Astrocyte of the cerebellum (primary cell): ENCODE measurements around the gene ACER3.

ENCODE experiments used
- DNase-seq: peaks from one replicate; pipeline ENCODE4 v3.0.0-alpha.2; 2011; ENCODE audit warnings: low read depth
- H3K4me3 ChIP-seq: 2 replicates; pipeline ENCODE4 v1.5.1; 2011; ENCODE audit warnings: mild to moderate bottlenecking, low read depth, low read length, moderate library complexity
- in situ Hi-C: cut with HindIII; loops from 2 replicates; pipeline ENCODE4 v1.10.0; 2017; ENCODE audit warnings: low sequenced_read_pairs
- TF ChIP-seq, protein P1 (sequence below): IDR thresholded peaks from 2 replicates; pipeline ENCODE4 v1.5.1; 2012; ENCODE audit warnings: low read length, low read depth, moderate library complexity, mild to moderate bottlenecking; ENCODE audit errors: missing control alignments

Gene ACER3

DNA sequence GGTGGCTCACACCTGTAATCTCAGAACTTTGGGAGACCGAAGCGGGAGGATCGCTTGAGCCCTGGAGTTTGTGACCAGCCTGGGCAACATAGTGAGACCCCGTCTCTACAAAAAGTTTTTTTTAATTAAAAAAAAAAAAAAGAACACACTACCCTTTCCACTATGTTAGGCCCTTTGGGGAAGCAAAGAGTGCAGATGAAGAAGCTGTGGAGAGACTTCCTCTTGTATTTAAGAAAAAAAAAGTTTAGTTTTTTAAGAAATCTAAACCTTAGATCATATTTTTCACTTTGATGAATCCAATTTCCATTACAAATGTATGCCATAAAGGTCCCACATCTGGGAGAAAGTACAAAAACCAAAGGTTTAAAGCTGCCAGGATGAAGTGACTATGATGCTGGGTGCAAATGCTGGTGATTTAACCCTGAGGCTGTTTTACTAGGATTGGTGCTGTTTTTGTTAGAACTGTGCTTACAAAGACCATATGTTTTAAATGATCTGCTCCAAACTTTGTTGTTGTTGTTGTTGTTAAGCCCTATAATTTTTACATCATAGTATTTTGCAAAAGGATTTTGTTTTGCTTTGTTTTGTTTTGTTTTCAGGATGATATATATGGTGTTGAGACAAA is 28.9 kb upstream of the ACER3 start:
- TF ChIP-seq, protein P1, sequence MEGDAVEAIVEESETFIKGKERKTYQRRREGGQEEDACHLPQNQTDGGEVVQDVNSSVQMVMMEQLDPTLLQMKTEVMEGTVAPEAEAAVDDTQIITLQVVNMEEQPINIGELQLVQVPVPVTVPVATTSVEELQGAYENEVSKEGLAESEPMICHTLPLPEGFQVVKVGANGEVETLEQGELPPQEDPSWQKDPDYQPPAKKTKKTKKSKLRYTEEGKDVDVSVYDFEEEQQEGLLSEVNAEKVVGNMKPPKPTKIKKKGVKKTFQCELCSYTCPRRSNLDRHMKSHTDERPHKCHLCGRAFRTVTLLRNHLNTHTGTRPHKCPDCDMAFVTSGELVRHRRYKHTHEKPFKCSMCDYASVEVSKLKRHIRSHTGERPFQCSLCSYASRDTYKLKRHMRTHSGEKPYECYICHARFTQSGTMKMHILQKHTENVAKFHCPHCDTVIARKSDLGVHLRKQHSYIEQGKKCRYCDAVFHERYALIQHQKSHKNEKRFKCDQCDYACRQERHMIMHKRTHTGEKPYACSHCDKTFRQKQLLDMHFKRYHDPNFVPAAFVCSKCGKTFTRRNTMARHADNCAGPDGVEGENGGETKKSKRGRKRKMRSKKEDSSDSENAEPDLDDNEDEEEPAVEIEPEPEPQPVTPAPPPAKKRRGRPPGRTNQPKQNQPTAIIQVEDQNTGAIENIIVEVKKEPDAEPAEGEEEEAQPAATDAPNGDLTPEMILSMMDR = no peak
- in situ Hi-C loops = no loop called here
- no peak for DNase-seq
- no peak overlapping the region for H3K4me3 ChIP-seq

DNA sequence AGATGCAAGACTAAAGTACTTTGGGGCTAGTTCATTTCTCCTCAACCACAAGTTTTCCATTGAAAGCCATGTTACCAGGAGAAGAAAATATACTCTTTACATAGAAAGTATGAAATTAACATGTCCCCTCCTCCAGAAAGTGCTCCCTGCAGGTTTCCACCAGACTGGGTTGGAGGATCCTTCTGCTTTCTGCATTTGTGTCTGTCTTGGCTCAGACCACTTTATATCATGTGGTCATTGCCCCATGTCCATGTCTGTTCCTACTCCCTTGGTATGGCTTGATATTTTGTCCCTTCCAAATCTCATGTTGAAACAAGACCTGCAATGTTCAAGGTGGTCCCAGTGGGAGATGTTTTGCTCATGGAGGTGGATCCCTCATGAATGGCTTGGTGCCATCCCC is 28.4 kb upstream of the ACER3 start:
- TF ChIP-seq, protein P1 = no peak
- no peak for DNase-seq
- in situ Hi-C loops = no loop called here
- H3K4me3 ChIP-seq = no peak overlapping the region

DNA sequence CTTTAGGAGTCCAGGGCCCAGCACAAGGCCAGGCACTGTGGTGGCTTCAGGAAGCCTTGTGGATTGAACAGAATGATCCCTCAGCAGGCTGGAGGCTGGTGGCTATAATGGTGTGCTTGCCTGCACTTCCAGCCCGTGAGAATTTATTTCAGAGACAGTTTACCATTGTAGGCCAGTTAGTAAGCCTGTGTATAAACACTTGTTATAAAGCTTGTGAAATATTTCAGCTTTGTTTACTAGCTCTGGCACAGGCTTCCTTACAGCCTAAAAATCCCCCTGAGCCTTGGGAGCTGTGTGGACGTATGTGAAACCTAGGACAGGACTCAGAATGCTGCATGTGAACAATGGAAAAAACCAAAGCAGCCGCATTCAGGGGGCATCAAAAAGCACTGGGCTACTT is 26.6 kb upstream of the ACER3 start:
- no peak for DNase-seq
- no peak overlapping the region for H3K4me3 ChIP-seq
- TF ChIP-seq, protein P1 = no peak
- in situ Hi-C loops = no loop called here

DNA sequence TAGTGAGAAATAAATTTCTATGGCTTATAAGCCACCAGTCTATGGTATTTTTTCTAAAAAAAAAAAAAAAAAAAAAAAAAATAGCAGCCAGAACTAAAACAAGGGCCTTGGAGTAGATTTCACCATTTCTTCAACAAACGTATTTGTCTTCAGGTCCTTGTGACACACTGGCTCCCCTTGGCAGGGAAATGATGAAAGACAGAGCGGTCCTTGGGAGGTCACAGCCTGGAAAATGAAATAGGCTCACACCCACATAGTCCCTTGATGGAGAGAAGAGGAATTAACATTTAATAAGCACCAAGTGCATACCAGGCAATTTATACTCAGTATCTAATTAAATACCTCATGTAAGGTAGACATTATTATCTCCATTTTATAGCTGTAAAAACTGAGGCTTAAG is 25.7 kb upstream of the ACER3 start:
- TF ChIP-seq, protein P1 = no peak
- no peak overlapping the region for H3K4me3 ChIP-seq
- in situ Hi-C loops = loop anchor here (5.0 kb wide), 1 partner anchor 38 kb away; no protein-coding TSS in a partner anchor
- DNase-seq = no peak

DNA sequence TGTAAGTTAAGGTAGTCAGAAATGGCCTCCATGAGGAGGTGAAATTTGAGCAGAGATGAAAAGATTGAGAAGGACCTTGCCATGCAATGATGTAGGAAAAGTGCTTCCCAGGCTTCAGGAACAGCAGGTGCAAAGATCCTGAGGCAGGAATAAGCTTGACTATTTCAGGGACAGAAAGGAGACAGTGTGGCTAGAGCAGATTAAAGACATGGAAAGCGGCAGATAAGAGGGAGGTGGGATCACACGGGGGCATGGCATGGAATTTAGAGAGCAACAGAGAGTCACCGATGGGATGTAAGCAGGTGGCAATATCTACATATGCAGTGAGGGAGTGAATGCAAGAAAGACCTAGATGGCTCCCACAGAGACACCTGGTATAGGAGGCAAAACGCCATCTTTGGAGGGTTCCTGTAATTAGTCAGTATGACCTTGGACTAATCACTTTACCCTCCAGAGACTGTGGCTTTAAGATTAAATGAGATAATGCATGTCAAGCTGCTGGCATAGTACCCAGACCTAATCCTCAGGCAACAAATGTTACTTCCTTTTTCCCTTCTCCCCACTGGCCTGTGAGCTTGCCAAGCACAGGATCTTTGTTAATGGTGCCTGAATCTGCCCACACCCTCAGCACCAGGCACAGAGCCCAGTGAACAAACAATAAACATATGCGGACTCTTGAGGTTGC is 24.6 kb upstream of the ACER3 start:
- DNase-seq = peak; percentile 87
- in situ Hi-C loops = loop anchor here (5.0 kb wide), 1 partner anchor 39 kb away; no protein-coding TSS in a partner anchor

DNA sequence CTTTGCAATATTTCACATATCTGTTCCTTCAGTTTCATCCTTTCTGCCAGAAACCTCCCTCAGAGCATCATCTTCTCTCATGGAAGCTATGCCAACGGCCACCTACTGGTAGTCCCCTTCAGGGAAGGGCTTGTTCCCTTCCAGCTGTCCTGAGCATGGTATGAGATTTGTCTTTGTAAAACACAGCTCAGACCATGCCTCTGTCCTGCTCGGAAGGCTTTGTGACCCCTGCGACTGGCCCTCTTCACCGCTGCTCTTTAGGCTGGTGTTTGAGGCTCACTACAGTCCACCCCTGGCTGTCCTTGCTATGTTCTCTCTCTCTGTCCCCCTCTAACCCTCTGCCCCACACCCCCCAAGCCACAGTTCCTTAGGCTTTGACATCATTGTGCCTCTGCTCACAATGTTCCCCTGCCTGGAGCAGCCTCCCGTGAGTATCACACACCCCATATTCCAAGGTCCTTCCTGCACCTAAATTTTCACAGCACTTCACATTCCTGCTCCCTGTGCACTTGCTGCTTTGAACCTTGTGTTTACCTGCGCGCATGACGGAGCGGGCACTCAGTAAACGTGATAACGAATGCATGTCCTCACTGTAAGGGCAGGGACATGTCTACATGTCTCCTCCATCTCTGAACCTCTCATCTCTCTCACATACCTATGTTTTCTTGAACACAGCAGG is 24.0 kb upstream of the ACER3 start:
- in situ Hi-C loops = loop anchor here (5.0 kb wide), 1 partner anchor 39 kb away; no protein-coding TSS in a partner anchor
- DNase-seq = no peak
- TF ChIP-seq, protein P1 = peak; percentile 45
- H3K4me3 ChIP-seq = no peak overlapping the region

More for the DNA sequence above, 24.6 kb upstream of the ACER3 start:
- no peak overlapping the region for H3K4me3 ChIP-seq
- TF ChIP-seq, protein P1 = no peak
